Vagina (tissue), 2 donors: ENCODE measurements around the gene CTNNBL1.

Experiments
- POLR2A ChIP-seq, 2 donors: fragments of 450-650 bp; IDR thresholded peaks; one replicate each; pipeline ENCODE4 v1.6.1; 2017; ENCODE audit warnings: antibody characterized with exemption in 2 of 2, mild to moderate bottlenecking in 2 of 2, moderate library complexity in 2 of 2
- POLR2AphosphoS5 ChIP-seq, 2 donors: sonication (generic); formaldehyde crosslinking; IDR thresholded peaks; one replicate each; pipeline ENCODE4 v1.9.0; 2017; ENCODE audit warnings: antibody characterized with exemption in 2 of 2, mild to moderate bottlenecking in 2 of 2, low read depth in 1 of 2; ENCODE audit not compliant: insufficient read depth in 1 of 2
- TF ChIP-seq, protein P1 (sequence below), 3 experiments: fragments of 450-650 bp in 2 of 3; fragments of 200-600 bp in 1 of 3; sonication (generic) in 1 of 3; IDR thresholded peaks; one replicate each; pipeline ENCODE4 v1.5.1; 2017 to 2019; ENCODE audit warnings: antibody characterized with exemption in 3 of 3, mild to moderate bottlenecking in 2 of 3, moderate library complexity in 2 of 3

DNA sequence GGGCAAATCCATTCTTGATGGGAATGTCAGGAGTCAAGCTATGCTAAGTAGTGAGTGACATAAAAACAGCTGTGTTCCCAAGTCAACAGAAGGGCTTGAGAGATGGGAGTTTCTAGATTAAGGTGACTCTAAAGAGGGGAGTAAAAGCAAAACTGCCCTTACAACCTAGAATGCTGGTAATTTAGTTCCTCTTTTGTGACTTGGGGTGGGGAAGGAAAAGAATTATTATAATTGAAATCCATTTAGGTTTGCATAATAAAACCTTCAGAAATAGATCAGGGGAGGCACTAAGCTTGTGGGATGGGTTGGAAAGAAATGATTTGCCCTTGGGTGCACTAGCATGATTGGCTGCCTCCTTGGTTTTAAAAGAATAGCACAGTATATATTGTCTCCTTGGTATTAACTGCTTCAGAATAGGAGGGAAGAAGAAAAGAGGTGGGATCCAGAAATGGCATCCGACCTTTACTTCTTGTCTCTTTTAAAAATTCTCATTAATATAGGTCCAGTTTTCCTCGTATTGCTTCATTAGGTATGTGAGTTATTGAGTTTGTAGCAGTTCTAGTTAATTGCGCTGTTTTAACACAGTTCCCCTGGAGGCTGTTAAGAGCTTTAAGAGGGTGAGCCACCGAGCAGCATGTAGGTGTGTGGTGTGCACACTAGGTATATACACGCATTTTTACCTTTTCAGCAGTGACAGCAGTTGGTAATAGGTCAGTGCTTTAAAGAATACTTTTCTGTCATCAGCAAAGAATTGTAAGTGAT, 113.8 kb downstream of the CTNNBL1 start:
- TF ChIP-seq, protein P1, sequence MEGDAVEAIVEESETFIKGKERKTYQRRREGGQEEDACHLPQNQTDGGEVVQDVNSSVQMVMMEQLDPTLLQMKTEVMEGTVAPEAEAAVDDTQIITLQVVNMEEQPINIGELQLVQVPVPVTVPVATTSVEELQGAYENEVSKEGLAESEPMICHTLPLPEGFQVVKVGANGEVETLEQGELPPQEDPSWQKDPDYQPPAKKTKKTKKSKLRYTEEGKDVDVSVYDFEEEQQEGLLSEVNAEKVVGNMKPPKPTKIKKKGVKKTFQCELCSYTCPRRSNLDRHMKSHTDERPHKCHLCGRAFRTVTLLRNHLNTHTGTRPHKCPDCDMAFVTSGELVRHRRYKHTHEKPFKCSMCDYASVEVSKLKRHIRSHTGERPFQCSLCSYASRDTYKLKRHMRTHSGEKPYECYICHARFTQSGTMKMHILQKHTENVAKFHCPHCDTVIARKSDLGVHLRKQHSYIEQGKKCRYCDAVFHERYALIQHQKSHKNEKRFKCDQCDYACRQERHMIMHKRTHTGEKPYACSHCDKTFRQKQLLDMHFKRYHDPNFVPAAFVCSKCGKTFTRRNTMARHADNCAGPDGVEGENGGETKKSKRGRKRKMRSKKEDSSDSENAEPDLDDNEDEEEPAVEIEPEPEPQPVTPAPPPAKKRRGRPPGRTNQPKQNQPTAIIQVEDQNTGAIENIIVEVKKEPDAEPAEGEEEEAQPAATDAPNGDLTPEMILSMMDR (IDR thresholded peaks at IDR 0.05), result no peak
- no peak for TF ChIP-seq POLR2AphosphoS5 (IDR thresholded peaks at IDR 0.05; ENCODE audit: insufficient read depth in 1 of 2, low read depth in 1 of 2)
- TF ChIP-seq POLR2A (IDR thresholded peaks at IDR 0.05), result no peak
